ENCODE measurements around the gene CEP112. TPM values are rescaled to one million over a fixed set of nuclear protein-coding genes. Genes with fewer than 3 reads are reported as not detected.

CEP112 gene
- total RNA-seq, 1 experiment from 2014 or later = 3.1 TPM

DNA sequence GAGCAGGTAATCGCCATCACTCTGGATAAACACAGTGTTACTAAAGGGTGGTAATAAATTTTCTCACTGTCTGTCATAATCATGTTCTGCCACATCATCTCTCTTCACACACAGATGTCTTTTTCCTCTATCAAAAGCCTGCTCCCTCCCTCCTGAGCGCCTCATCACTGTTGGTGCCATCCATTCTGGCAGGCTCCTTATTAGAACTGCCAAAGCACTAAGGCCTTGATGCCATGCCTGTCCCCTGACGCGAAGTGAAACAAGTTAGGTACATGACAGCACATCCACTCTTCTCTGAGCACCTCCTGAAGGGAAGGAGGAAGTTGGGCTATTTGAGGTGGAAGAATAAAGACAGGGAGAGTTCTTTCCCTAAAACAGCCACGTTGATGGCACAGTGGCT is 592.3 kb downstream of the CEP112 start:
- DNase-seq (ENCODE audit: low read depth) = no peak

DNA sequence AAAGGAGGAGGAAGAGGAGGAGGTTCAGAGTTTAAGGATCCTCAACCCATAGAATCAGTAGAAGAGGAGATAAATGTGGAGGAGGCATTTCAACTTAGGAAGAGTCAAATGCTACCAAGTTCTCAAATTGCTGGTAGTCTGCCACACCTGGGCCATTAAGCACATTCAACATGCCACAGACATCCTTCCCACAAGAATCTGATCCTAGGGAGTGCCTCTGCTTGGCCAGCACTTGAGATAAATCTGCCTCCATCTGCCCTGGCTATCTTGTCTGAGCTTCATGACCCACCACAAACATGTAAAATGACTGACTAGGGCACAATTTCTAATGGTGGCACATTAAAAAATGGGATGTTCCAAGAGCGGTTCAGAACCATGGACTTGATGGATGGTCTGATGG is 593.2 kb downstream of the CEP112 start:
- DNase-seq (ENCODE audit: low read depth) = no peak

DNA sequence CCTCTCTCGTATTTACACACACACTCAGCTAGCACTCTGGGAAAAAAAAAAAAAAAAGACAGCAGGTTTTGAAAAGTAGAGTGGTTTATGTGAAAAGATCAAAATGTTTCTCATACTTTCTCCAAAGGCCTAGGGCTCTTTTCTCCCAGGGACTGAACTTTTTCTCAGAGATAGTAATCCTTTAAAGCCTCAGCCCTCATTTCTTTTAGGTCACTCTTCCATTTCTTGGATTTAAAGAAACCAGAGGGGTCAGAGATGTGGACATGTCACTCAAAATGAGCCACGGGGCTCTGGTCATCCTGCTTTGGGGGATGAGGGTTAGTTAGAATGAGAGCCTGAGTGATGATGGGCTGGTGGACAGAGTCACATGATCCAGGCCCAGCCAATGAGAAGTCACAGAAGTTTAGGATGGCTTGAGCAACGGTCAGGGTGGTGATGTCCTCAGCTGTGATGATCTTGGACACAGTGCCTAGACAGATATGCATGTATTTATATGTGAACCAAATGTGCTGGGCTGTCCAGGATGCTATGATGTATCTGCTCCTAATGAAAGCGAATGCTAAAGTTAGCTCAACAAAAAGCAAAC is 596.8 kb downstream of the CEP112 start:
- no peak for DNase-seq (ENCODE audit: low read depth)

DNA sequence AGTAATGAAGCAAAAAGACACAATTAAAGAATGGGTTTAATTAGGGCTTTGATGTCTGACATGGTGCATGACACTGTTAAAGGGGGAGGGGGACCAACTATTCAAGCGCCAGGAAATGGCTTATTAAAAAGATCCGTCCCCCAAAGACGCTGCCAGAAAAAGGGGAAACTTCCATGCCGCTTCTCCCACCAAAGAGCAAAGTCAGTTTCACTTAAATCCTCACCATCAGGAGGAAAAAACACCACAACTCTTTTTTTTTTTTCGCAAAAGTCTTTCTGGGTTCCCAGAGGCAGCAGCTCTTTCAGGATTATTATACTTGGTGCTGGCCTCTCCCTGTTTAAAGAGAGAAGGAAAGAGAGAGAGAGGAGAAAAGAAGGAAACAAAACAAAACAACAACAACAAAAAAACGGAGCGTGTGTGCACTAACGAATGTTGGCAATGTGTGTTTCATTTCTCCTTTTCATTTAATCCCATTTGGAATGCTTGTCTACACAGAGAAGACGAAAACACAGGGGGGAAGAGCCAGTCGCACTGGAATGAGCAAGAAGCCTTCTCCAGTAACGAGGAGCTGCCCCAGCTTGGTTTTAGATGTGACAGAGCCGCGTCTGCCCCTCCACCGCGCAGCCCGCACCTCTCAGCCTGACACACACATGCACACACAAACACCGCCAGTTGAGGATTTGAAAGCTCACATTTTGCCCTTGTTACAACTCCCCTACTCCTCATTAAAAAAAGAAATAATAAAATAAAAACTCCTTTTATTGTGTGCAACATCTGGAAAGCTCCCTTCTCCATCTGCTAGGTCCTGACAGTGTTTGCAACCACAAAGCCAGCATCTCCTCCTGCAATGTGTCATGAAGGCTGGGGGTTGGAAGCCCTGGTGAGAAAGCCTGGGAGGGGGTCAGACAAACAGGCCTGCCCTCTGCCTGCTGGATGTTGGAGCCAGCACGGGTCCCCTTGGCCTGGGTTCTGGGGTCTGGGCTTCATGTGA is 597.8 kb downstream of the CEP112 start:
- DNase-seq (ENCODE audit: low read depth) = peak; percentile 10

DNA sequence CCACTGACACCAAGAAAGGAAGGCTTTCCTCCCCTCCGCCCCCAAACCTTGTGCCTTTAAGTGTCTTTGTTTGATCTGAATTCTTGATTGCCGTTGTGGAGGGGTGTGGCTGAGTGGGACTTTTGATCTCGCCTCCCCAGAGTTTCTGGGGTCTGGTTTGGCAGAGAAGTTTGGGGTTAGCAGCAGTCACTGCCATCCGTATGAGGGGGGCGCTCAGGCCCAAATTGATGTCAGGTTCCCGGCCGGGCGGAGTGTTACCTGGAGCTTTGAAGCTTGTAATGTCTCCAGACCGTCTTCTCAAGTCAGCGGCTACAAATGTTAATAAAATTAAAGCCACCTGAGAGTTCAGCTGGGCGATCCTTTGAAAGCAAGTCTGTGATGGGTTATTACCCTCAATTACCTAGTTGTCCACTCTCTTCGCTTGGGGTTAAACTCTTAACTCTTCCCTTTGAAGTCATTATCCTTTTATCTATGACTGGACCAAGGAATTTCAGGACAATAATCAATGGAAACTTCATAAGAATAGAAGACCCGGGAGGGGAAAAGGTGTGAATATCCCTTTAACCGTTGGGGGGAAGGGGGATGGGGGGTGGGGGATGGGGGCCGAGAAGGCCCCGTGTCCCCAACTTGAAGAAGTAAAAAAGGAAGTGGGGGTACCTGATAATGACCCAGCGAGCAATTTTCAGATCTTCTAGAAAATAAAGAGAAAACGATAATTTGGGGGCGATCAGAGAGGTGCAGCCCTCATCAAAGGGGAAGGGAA is 598.7 kb downstream of the CEP112 start:
- DNase-seq (ENCODE audit: low read depth) = no peak

DNA sequence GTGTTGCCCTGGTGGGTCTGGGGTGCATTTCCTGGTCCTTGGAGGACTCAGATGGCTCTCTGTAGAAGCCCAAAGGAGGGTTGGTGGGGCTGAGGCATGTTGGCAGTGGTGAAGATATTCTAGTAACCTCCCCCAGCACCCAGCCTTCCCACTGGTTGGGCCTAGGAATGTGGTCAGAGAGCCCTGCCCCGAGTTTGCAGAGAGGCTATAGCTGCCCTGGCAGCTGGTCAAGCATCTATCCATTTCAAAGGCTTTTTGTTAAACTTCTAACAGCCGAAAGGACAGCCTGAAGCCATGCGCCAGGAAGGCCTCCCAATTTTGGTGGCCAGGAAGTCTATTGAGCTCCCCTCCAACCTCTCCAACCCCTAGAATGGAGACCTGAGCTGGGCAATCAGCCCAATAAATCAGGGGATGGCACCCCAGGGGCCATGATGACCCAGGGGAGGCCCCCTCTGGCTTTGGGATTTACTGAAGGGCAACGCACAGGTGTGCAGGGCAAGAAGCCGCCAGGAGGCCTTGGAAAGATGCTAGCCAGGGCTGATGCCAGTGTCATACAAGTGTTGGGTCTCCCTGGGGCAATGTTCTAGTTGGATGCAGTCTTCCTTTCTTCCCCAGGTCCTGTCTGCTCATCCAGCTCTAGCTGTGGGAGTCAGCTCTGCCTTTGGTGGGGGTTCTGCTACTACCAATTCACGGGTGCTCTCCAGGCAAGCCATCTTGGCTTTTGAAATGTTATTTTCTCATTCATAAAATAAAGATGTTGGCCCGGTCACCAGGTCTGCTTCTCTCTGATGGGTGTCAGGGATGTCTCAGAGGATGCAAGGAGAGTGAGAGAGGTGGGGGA is 599.6 kb downstream of the CEP112 start:
- DNase-seq (ENCODE audit: low read depth) = no peak

DNA sequence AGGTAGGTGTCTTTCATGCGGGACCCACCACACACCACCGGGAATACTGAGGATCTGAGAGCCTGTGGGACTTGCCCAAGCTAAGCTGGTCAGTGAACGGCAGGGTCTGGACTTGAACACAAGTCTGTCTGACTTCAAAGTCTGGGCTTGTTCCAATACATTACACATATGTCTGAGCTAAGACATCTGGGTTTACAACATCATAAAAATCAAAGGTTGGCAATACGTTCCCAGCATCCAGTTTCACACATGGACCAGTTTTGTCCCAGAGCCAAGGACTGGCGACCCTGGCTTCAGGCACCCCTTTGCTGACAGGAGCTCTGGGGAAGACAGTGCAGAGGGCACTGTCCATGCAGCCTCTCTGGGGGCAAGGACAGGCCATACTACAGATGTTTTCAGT is 602.6 kb downstream of the CEP112 start:
- DNase-seq (ENCODE audit: low read depth) = no peak

DNA sequence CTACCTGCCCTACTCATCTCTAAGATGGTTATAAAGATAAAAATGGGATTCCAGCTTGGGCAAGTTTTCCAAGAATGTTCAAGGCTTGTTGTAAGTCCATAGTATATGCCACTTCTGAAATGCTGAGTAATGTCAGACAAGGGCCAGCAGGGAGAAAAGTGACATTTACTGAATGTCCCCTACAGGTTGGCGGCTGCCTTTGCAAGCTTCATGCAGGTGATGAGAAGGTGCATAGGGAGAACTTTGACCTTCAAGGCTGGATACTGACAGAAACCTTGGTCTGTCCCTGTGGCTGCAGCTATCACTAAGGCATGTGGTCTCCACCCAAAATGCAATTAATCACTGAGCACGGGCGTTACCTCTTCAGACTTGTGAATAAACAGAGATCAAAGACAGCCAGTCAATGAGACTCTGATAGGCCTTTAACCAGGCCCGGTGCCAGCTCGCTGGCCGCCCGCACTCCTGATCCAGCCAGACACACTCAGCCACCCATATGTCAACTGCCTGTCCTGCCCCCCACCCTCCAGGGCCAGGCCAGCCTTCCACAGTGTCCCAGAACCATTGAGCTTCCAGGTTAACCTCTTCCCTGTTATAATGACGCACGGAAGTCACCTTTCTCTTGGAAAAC is 603.6 kb downstream of the CEP112 start:
- DNase-seq (ENCODE audit: low read depth) = no peak

DNA sequence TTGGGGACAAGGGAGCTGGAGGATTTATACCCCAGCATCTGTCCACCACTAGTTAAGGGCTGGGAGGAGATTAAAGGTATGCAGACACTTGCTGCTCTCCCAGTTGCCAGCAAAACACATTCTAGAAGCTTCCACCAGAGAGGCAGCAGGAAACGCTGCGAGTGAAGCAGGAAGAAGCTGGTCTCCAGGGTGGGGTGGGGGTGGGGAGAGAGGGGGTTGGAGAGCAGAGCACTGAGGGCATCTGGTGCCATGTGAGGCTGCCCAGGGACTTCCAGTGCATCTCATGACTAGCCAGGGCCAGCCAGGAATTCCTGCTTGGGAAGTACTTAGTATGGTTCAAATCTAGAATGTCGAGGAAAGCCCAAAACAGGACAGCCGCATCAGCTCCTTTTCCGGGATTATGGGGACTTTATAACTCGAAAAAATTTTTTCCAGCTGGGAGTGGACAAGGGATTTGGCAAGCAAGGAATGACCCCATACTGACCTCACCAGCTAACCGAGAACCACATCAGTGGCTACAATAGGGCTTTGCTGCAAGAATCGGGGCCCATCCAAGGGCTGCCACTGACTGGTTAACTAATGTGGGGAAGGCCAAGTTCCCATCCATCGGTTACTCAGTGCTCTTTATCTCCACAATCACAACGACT is 604.3 kb downstream of the CEP112 start:
- DNase-seq (ENCODE audit: low read depth) = no peak

DNA sequence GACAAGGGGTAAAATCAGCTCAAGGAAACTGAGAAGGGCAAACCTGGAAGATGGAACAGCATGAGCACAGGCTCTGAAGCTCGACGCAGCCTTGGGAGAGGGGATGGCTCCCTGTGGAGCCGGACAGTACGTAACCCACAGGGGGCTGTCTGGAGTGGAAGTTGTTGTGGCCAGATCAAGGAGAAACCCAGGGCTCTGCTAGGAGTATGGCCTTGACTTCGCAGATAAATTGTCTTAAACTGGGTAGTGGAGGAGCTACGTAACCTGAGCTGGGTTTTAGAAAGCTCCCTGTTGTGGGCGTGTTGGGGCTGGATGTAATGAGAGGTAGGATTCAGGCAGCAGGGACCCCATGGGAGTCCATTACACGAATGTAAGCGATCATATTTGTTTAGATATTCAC is 605.0 kb downstream of the CEP112 start:
- DNase-seq (ENCODE audit: low read depth) = no peak

Other genes starting within 250 kb of the CEP112 start
- gene APOH, start 37.3 kb upstream of the CEP112 start, total RNA-seq (2014; rRNA removed; shearing (Covaris generic)) = not detected in 2 replicates
- 11.9 and 12.3 TPM in 2 replicates for gene PRKCA, start 110.5 kb upstream of the CEP112 start, total RNA-seq (2014; rRNA removed; shearing (Covaris generic))

Measured in RPMI7951 (cell line).